Fibroblast of lung (primary cell): ENCODE measurements around the gene CAMTA1.

Source experiments
- CTCF ChIP-seq, 2 donors: IDR thresholded peaks in 1 of 2; conservative IDR thresholded peaks in 1 of 2; 1 replicate in 1 of 2; 2 replicates in 1 of 2; pipeline ENCODE4 v1.5.1; 2011 to 2012; ENCODE audit warnings: low read length in 2 of 2, control low read depth in 1 of 2, inconsistent platforms in 1 of 2, low read depth in 1 of 2, mild to moderate bottlenecking in 1 of 2
- EZH2 ChIP-seq: IDR thresholded peaks from 2 replicates; pipeline ENCODE4 v1.5.1; 2012; ENCODE audit warnings: low read length, control low read depth, mild to moderate bottlenecking; ENCODE audit errors: missing control alignments

DNA sequence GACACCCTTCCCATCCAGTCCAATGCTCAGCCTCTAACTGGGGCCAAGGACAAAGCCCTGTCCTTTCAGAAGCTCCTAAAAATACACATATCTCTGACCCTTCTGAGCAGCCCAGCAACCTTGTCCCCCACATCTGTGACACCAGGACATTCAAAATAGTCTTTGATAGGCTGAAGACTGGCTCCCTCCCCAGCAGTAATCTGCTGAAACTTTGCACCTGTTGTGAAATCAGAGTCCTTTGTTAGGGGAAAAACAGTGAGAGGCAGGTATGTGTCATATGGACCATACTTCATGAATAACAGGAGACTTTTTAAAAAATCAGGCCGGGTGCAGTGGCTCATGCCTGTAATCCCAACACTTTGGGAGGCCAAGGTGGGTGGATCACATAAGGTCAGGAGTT is 903.4 kb downstream of the CAMTA1 start:
- TF ChIP-seq CTCF (conservative IDR thresholded peaks at IDR 0.05 in 1 of 2, IDR thresholded peaks at IDR 0.05 in 1 of 2; ENCODE audit: low read depth in 1 of 2, low read length in 2 of 2) (no peak), EZH2 (no peak)
